ENCODE results near the gene SIT1.

Gene SIT1

GRCh38 chr9:35687972-35688557 lies 37.3 kb upstream of the SIT1 start:
- TF ChIP-seq GATA3 (IDR thresholded peaks at IDR 0.05; ENCODE audit: low read depth, low read length) (no peak), GATA2 (IDR thresholded peaks at IDR 0.05; ENCODE audit: low read depth, low read length) (no peak)

GRCh38 chr9:35687306-35687705 lies 36.6 kb upstream of the SIT1 start:
- TF ChIP-seq GATA2 (IDR thresholded peaks at IDR 0.05; ENCODE audit: low read depth, low read length) (no peak), GATA3 (IDR thresholded peaks at IDR 0.05; ENCODE audit: low read depth, low read length) (no peak)

- TF ChIP-seq GATA3 (IDR thresholded peaks at IDR 0.05; ENCODE audit: low read depth, low read length): no peak
- no peak for TF ChIP-seq GATA2 (IDR thresholded peaks at IDR 0.05; ENCODE audit: low read depth, low read length)
Observed at GRCh38 chr9:35686222-35687203, 35.8 kb upstream of the SIT1 start.

GRCh38 chr9:35685506-35685905 lies 34.8 kb upstream of the SIT1 start:
- no peak for TF ChIP-seq GATA2 (IDR thresholded peaks at IDR 0.05; ENCODE audit: low read depth, low read length)

- TF ChIP-seq GATA2 (IDR thresholded peaks at IDR 0.05; ENCODE audit: low read depth, low read length) (no peak), GATA3 (IDR thresholded peaks at IDR 0.05; ENCODE audit: low read depth, low read length) (no peak)
Observed at GRCh38 chr9:35684921-35685320, 34.2 kb upstream of the SIT1 start.

- TF ChIP-seq GATA3 (IDR thresholded peaks at IDR 0.05; ENCODE audit: low read depth, low read length) (no peak), GATA2 (IDR thresholded peaks at IDR 0.05; ENCODE audit: low read depth, low read length) (no peak)
Observed at GRCh38 chr9:35683323-35683722, 32.6 kb upstream of the SIT1 start.

GRCh38 chr9:35682520-35683315 lies 32.0 kb upstream of the SIT1 start:
- TF ChIP-seq GATA2 (IDR thresholded peaks at IDR 0.05; ENCODE audit: low read depth, low read length) (no peak), GATA3 (IDR thresholded peaks at IDR 0.05; ENCODE audit: low read depth, low read length) (no peak)

- TF ChIP-seq GATA3 (IDR thresholded peaks at IDR 0.05; ENCODE audit: low read depth, low read length) (no peak), GATA2 (IDR thresholded peaks at IDR 0.05; ENCODE audit: low read depth, low read length) (no peak)
Observed at GRCh38 chr9:35682051-35682450, 31.3 kb upstream of the SIT1 start.

- TF ChIP-seq GATA2 (IDR thresholded peaks at IDR 0.05; ENCODE audit: low read depth, low read length): no peak
- no peak for TF ChIP-seq GATA3 (IDR thresholded peaks at IDR 0.05; ENCODE audit: low read depth, low read length)
Observed at GRCh38 chr9:35681341-35682002, 30.7 kb upstream of the SIT1 start.

GRCh38 chr9:35680331-35681105 lies 29.8 kb upstream of the SIT1 start:
- TF ChIP-seq GATA2 (IDR thresholded peaks at IDR 0.05; ENCODE audit: low read depth, low read length): no peak
- TF ChIP-seq GATA3 (IDR thresholded peaks at IDR 0.05; ENCODE audit: low read depth, low read length): no peak

- TF ChIP-seq GATA3 (IDR thresholded peaks at IDR 0.05; ENCODE audit: low read depth, low read length) (no peak), GATA2 (IDR thresholded peaks at IDR 0.05; ENCODE audit: low read depth, low read length) (no peak)
Observed at GRCh38 chr9:35679766-35680330, 29.1 kb upstream of the SIT1 start.

- TF ChIP-seq GATA2 (IDR thresholded peaks at IDR 0.05; ENCODE audit: low read depth, low read length) (no peak), GATA3 (IDR thresholded peaks at IDR 0.05; ENCODE audit: low read depth, low read length) (no peak)
Observed at GRCh38 chr9:35679091-35679490, 28.4 kb upstream of the SIT1 start.

Measured in SH-SY5Y (cell line).